SK-N-SH (cell line): Measurements from ENCODE around the gene HIGD2B. TPM values are rescaled to one million over a fixed set of nuclear protein-coding genes. Genes with fewer than 3 reads are reported as not detected.
"Not testable (repeated sequence)": the region's sequence is repeated elsewhere in the genome, so short reads cannot be mapped to it uniquely, and the experiment has no call there.

Source experiments
- CTCF ChIA-PET: fragments of 300-600, 350-600 bp; formaldehyde crosslinking; extraction: SDS; loops from one replicate; lab custom pipeline; 2021; lab: Yijun Ruan, JAX
- POLR2A ChIA-PET: fragments of 350-600 bp; sonication (Branson Sonifier 250); formaldehyde crosslinking; extraction: SDS; loops from one replicate; lab custom pipeline; 2020; ENCODE audit warnings: antibody characterized with exemption, inconsistent platforms; lab: Yijun Ruan, JAX
- DNase-seq: peaks from one replicate; pipeline ENCODE4 v3.0.0; 2012
- H2AFZ ChIP-seq: fragments of 200-600 bp; sonication (generic); 2 replicates; pipeline ENCODE4 v1.8.1; 2016; ENCODE audit warnings: antibody characterized with exemption, mild to moderate bottlenecking, low read depth
- H3F3A ChIP-seq: fragments of 200-600 bp; sonication (generic); replicated peaks from 2 replicates; pipeline ENCODE3; 2016; ENCODE audit warnings: antibody characterized with exemption, mild to moderate bottlenecking; ENCODE audit not compliant: insufficient read depth
- H3K27ac ChIP-seq, 2 experiments: fragments of 200-500 bp in 1 of 2; fragments of 200-600 bp in 1 of 2; sonication (Bioruptor generic) in 1 of 2; sonication (generic), shearing (Covaris generic) in 1 of 2; 2 replicates each; pipeline versions ENCODE4 v1.5.1 to v1.6.1; 2014 to 2016; ENCODE audit warnings: low read depth in 2 of 2, inconsistent platforms in 1 of 2, low read length in 1 of 2, mild to moderate bottlenecking in 1 of 2, mixed read lengths in 1 of 2
- H3K27me3 ChIP-seq: fragments of 200-600 bp; sonication (generic), shearing (Covaris generic); 2 replicates; pipeline ENCODE4 v1.6.1; 2016; ENCODE audit warnings: mixed run types; ENCODE audit not compliant: insufficient read depth
- H3K36me3 ChIP-seq, 2 experiments: fragments of 200-500 bp in 1 of 2; fragments of 200-600 bp in 1 of 2; sonication (Bioruptor generic) in 1 of 2; sonication (generic) in 1 of 2; replicated peaks in 1 of 2; 2 replicates each; pipeline versions ENCODE3 to v1.5.1; 2014 to 2016; ENCODE audit warnings: low read length in 1 of 2, mild to moderate bottlenecking in 1 of 2; ENCODE audit not compliant: insufficient read depth in 2 of 2, control insufficient read depth in 1 of 2
- H3K4me1 ChIP-seq, 2 experiments: fragments of 200-500 bp in 1 of 2; fragments of 200-600 bp in 1 of 2; sonication (Bioruptor generic) in 1 of 2; sonication (generic), shearing (Covaris generic) in 1 of 2; 2 replicates each; pipeline versions ENCODE4 v1.5.1 to v1.6.1; 2014 to 2016; ENCODE audit warnings: low read depth in 1 of 2, low read length in 1 of 2, mixed run types in 1 of 2; ENCODE audit not compliant: insufficient read depth in 2 of 2, control insufficient read depth in 1 of 2
- H3K4me2 ChIP-seq: fragments of 200-600 bp; sonication (generic), shearing (Covaris generic); 2 replicates; pipeline ENCODE4 v1.6.1; 2017; ENCODE audit warnings: mixed run types
- H3K4me3 ChIP-seq, 2 experiments: fragments of 200-500 bp in 1 of 2; fragments of 200-600 bp in 1 of 2; sonication (Bioruptor generic) in 1 of 2; sonication (generic), shearing (Covaris generic) in 1 of 2; 2 replicates each; pipeline versions ENCODE4 v1.5.1 to v1.8.1; 2014 to 2016; ENCODE audit warnings: low read depth in 2 of 2, inconsistent platforms in 1 of 2, low read length in 1 of 2, mild to moderate bottlenecking in 1 of 2, mixed read lengths in 1 of 2, moderate library complexity in 1 of 2
- H3K79me2 ChIP-seq: fragments of 200-600 bp; sonication (generic); 2 replicates; pipeline ENCODE4 v1.8.1; 2017; ENCODE audit warnings: mild to moderate bottlenecking; ENCODE audit not compliant: insufficient read depth
- H3K9ac ChIP-seq: fragments of 200-600 bp; sonication (generic); 2 replicates; pipeline ENCODE4 v1.6.1; 2017; ENCODE audit warnings: mixed run types
- H3K9me2 ChIP-seq: fragments of 200-600 bp; sonication (generic); 2 replicates; pipeline ENCODE4 v1.6.1; 2017; ENCODE audit warnings: mixed run types
- H3K9me3 ChIP-seq: fragments of 200-600 bp; sonication (generic); 2 replicates; pipeline ENCODE4 v1.6.1; 2017; ENCODE audit warnings: mixed run types, mild to moderate bottlenecking, moderate library complexity
- H4K20me1 ChIP-seq: fragments of 200-600 bp; sonication (generic); 2 replicates; pipeline ENCODE4 v1.6.1; 2017; ENCODE audit warnings: mild to moderate bottlenecking, mixed run types; ENCODE audit not compliant: insufficient read depth
- CTCF ChIP-seq: fragments of 200-600 bp; sonication (generic); IDR thresholded peaks from 2 replicates; pipeline ENCODE4 v1.6.1; 2017; ENCODE audit warnings: antibody characterized with exemption, mild to moderate bottlenecking, moderate library complexity
- MXI1 ChIP-seq: IDR thresholded peaks from 2 replicates; pipeline ENCODE4 v1.6.1; 2012; ENCODE audit warnings: mild to moderate bottlenecking, low read depth, low read length, improper control_type of control experiment
- RAD21 ChIP-seq: IDR thresholded peaks from 2 replicates; pipeline ENCODE4 v1.6.1; 2012; ENCODE audit warnings: mild to moderate bottlenecking, low read length
- YY1 ChIP-seq: IDR thresholded peaks from 2 replicates; pipeline ENCODE4 v1.4.0; 2012; ENCODE audit warnings: low read depth, mild to moderate bottlenecking
- WGBS: methylation state at CpG from one replicate; pipeline ENCODE4 v1.1.6; 2017; ENCODE audit warnings: low lambda C conversion rate; 5-methylcytosine and 5-hydroxymethylcytosine counted together
- polyA plus RNA-seq, 3 experiments: library from polyadenylated mRNA; depleted of rRNA; stranded (reverse); fragments of >200 nt; gene quantifications; 2 replicates each; pipeline ENCODE4 v1.2.3, GENCODE V29; 2012

The HIGD2B gene
- polyA plus RNA-seq, 1 of the 3 experiments (the other 2 are of a cell fraction): not detected

- H3K9me2 ChIP-seq: not testable (repeated sequence)
- TF ChIP-seq MXI1 (peak; percentile 21; the same call in 1 of the 2 replicates), RAD21 (peak; percentile 26; the same call in 1 of the 2 replicates), YY1 (0 out of 2 replicates have a peak, but pooled peaks have one; percentile 18), CTCF (peak; percentile 76)
- TF ChIP-seq, all 33 proteins: peak for 4; not testable (repeated sequence) for 29
- H4K20me1 ChIP-seq, H3K27ac ChIP-seq, H3K79me2 ChIP-seq, H3K4me1 ChIP-seq, H3K9me3 ChIP-seq, H3K36me3 ChIP-seq, H3K27me3 ChIP-seq, H3K9ac ChIP-seq, H3F3A ChIP-seq: not testable (repeated sequence)
- DNase-seq: peak; percentile 75
- ChIA-PET CTCF (interaction anchor here (0.6 to 2.3 kb wide), 24 partner anchors 9 to 397 kb away, joined by 3 to 35 read pairs (median 4); partner anchors contain the start of genes BBS4 and HIGD2B), POLR2A (interaction anchor here (0.9 kb wide), 1 partner anchor 15 kb away, joined by 5 read pairs; the partner anchor contains the start of genes BBS4 and HIGD2B)
- peak overlapping the region; percentile 60; the same call in 1 of the 2 replicates for H3K4me2 ChIP-seq
- peak overlapping the region; percentile 77 for H2AFZ ChIP-seq
- WGBS: 12% methylated on average over 6 of the region's 8 CpGs
- peak overlapping the region; percentile 24 to 41; a peak in 3 of 4 replicates for H3K4me3 ChIP-seq
These were observed 15.2 kb downstream of the HIGD2B start for GRCh38 chr15:72670656-72671352.

- H3K9me2 ChIP-seq, H3K27ac ChIP-seq, H3K4me2 ChIP-seq, POLR2A ChIA-PET, H3K79me2 ChIP-seq, H3F3A ChIP-seq, H2AFZ ChIP-seq, H3K36me3 ChIP-seq, H4K20me1 ChIP-seq, CTCF ChIA-PET, DNase-seq, H3K4me1 ChIP-seq, H3K27me3 ChIP-seq, H3K4me3 ChIP-seq, H3K9ac ChIP-seq, H3K9me3 ChIP-seq: not testable (repeated sequence)
- 79% methylated on average over 3 of the region's 6 CpGs for WGBS
These were observed 16.2 kb downstream of the HIGD2B start for GRCh38 chr15:72669803-72670202.

GRCh38 chr15:72665706-72666105 is 20.3 kb downstream of the HIGD2B start:
- H3K36me3 ChIP-seq, H3K27ac ChIP-seq, H3K27me3 ChIP-seq, H3K4me1 ChIP-seq, H4K20me1 ChIP-seq, DNase-seq, H3F3A ChIP-seq, H2AFZ ChIP-seq, POLR2A ChIA-PET, H3K4me3 ChIP-seq, H3K79me2 ChIP-seq, CTCF ChIA-PET, H3K4me2 ChIP-seq, H3K9ac ChIP-seq, H3K9me2 ChIP-seq, H3K9me3 ChIP-seq: not testable (repeated sequence)
- 60% methylated on average over 6 of the region's 11 CpGs for WGBS

GRCh38 chr15:72663931-72664330 is 22.1 kb downstream of the HIGD2B start:
- H3K4me2 ChIP-seq, H3F3A ChIP-seq, H4K20me1 ChIP-seq, H3K4me1 ChIP-seq, H2AFZ ChIP-seq, H3K9me2 ChIP-seq, H3K27me3 ChIP-seq, POLR2A ChIA-PET, H3K79me2 ChIP-seq, DNase-seq, H3K27ac ChIP-seq, CTCF ChIA-PET, H3K4me3 ChIP-seq, H3K9me3 ChIP-seq, H3K36me3 ChIP-seq, H3K9ac ChIP-seq: not testable (repeated sequence)
- WGBS: no CpG with 5 or more reads among the region's 8 CpGs

GRCh38 chr15:72661081-72661480 is 24.9 kb downstream of the HIGD2B start:
- H3K36me3 ChIP-seq, DNase-seq, H3K4me1 ChIP-seq, H3K9ac ChIP-seq, H3K27me3 ChIP-seq, H3K9me2 ChIP-seq, H3K27ac ChIP-seq, CTCF ChIA-PET, H2AFZ ChIP-seq, H3K79me2 ChIP-seq, H4K20me1 ChIP-seq, H3K9me3 ChIP-seq, POLR2A ChIA-PET, H3F3A ChIP-seq, H3K4me2 ChIP-seq, H3K4me3 ChIP-seq: not testable (repeated sequence)
- 69% methylated on average over 10 of the region's 10 CpGs for WGBS
